ENCODE data around the gene HNRNPR.

DNA sequence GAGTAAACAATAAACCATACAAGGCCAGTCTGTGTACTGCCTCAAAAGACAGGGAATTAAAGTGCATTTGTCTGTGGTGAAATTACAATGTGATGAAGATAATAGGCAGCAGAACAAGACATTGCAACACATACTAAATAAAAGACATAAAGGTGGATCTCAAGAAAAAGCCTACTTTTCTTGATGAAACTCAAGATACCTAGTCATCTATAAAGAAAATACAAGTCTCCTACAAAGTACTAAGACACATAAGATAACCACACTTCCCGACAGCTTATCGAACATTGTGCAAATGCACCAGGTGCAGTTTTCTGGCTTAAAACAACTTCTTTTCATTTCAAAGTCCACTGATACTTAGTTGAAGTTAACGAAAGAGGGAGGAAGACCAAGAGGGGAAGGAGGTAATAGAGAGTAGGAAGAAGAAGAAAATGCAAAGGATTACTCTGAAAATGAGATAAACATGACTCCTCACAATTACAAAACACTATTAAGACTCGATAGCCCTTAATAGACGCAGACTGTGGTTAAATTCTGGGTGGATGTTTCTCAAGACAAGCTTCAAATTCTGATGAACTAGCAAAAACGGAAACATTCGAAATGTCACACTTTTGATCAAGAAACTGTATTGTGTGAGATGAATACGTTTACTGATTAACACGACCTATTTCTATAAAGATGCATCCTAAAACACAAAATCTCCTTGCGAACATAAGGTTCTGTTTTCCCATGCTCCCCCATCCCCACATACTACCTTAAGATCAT, 2.0 kb downstream of the HNRNPR start:
- TF ChIP-seq EZH2 (IDR thresholded peaks at IDR 0.05; ENCODE audit: borderline replicate concordance, low read length) = no peak
- TF ChIP-seq, protein P1, sequence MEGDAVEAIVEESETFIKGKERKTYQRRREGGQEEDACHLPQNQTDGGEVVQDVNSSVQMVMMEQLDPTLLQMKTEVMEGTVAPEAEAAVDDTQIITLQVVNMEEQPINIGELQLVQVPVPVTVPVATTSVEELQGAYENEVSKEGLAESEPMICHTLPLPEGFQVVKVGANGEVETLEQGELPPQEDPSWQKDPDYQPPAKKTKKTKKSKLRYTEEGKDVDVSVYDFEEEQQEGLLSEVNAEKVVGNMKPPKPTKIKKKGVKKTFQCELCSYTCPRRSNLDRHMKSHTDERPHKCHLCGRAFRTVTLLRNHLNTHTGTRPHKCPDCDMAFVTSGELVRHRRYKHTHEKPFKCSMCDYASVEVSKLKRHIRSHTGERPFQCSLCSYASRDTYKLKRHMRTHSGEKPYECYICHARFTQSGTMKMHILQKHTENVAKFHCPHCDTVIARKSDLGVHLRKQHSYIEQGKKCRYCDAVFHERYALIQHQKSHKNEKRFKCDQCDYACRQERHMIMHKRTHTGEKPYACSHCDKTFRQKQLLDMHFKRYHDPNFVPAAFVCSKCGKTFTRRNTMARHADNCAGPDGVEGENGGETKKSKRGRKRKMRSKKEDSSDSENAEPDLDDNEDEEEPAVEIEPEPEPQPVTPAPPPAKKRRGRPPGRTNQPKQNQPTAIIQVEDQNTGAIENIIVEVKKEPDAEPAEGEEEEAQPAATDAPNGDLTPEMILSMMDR (IDR thresholded peaks at IDR 0.05; ENCODE audit: low read length) = no peak
